Daoy (cell line): ENCODE data around the gene KCNK5. TPM values are rescaled to one million over a fixed set of nuclear protein-coding genes. Genes with fewer than 3 reads are reported as not detected.

Source experiments
- DNase-seq: peaks from one replicate; pipeline ENCODE4 v3.0.0-alpha.2; 2015; ENCODE audit warnings: low read depth
- total RNA-seq: library from RNA; depleted of rRNA; stranded (reverse); fragments of >200 nt; shearing (Covaris generic); gene quantifications from 2 replicates; pipeline ENCODE4 v1.2.3, GENCODE V29; 2014

Gene KCNK5
- total RNA-seq, 1 experiment from 2014 or later: 7.1 TPM

DNA sequence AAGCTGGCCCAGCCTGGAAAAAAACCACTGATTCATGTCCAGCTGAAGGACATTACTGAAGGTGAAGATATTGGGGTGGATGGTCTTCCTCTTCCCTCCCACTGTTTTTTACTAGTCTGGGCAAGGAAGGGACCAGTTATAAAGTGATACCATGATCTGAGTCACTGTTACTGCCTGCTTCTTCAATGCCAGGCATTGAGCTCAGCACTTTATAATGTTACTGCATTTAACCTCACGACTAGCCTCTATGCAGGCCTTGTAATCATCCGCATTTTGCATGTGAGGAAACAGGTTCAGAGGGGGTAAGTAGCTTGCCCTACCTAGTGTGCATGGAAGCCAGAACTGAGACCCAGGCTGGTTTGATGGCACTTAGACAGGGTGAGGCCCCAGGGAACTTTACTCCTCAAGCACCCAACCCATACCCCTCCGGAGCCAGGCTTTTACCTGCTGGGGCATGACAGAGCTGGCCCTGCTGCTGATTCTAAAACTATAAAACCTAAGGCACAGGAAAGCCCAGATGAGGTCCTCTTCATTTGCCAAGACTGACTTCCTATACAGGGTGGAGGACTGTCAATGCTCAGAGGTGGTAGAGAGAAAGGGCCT is 11.0 kb upstream of the KCNK5 start:
- DNase-seq: no peak

DNA sequence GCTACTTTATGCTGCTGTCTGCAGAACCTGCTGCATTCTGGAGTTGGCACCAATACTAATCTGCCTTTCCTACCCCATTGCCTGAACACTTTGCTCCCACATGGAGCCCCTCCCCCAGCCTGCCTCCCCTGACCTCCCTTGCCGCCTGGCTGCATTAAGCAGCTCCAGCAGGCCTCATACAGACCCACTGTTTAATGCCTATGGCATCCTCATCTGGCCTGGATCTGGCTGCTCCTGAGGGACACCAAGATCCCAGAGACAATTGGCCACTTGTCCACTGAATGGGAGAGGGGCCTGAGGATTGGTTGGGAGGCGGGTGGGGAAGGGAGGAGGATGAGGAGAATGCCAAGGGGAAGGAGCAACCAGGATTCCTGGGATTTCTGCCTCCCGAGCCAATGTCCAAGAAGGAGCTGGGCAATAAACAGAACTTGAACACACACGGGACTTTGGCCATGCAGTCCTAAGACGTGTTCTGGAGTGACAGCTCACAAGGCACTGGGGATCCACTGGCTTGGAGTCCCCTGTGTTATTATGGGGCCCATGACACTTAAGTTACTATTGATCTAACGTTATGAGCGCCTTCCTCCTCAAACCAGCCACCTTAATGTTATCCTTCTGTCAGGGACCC is 10.4 kb upstream of the KCNK5 start:
- DNase-seq: no peak

DNA sequence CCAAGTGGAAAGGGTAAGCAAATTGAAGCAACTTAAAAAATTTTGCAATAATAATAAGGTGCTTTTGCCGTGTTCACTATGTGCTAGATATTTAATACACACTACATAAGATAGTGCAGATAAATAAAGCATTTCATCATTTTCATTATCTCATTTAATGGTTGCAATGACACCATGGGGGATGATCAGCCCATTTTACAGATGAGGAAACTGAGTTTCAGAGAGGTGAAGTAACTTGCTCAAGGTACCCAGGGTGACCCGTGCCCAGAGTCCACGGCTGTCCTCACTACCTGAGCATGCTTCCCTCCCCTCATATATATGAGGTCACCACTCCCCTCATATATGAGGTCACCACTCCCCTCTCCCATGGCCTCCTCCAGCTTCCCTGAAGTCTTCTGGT is 7.5 kb upstream of the KCNK5 start:
- no peak for DNase-seq

DNA sequence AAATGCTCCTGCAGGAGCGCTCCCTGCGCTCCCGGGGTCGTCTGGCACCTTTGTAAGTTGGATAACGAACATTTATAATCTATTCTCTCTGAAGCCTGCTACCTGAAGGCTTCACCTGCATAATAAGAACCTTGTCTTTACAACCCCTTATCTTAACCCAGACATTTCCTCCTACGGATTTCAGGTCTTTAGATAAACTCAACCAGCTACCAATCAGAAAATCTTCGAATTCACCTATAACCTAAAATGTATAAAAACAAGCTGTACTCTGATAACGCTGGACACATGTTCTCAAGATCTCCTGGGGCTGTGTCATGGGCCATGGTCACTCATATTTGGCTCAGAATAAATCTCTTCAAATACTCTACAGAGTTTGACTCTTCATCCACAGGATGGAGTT is 4.1 kb upstream of the KCNK5 start:
- no peak for DNase-seq

DNA sequence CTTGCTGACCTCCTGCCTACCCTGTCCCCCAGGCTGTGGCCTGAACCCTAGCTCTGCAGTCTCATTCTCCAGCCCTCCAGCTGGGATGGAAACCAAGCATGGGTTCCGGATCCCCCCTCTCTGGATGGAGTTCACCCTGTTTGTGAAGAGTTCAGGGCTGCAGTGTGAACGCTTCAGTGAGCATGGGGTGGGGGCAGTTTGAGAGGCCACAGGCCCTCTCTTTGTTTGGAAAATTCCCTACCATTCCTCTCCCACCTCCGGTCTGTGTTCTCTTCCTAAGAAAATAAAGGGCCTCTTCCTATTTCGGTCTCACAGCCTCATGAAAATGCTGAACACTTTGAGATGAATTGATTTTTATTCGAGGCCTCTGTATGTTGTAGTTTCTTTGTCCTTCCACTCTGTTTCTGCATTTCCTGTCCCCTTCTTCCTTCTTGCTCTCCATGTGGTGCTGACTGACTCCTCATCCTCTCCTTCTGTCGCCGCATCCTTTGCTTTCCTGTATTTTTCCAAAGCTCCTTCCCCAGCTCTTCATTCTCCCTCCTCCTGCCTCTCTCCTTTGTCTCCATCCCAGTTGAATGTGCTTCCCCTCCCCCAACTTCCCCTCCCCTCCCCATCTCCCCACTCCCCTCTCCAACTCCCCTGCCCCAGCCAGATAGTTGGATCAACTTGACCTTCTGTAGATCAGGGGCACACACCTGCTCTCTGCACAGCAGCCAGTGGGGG is 2.4 kb upstream of the KCNK5 start:
- no peak for DNase-seq

DNA sequence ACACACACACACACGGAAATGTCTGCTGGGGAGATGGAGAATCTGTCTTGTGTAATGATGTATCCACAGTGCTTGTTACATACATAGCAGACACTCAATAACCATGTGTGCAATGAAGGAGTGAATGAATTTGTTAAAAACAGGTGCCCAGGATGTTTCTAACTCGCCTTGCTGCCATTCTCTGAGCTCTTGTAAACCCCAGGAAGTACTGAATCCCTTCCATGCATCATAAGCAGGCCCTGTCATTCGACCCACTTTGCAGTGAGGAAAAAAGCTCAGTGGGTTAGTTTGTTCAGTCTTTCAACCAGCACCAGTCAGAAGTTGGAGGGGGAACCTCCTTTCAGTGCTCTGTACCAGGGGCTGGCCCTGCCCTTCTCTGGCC is 1.4 kb upstream of the KCNK5 start:
- no peak for DNase-seq

DNA sequence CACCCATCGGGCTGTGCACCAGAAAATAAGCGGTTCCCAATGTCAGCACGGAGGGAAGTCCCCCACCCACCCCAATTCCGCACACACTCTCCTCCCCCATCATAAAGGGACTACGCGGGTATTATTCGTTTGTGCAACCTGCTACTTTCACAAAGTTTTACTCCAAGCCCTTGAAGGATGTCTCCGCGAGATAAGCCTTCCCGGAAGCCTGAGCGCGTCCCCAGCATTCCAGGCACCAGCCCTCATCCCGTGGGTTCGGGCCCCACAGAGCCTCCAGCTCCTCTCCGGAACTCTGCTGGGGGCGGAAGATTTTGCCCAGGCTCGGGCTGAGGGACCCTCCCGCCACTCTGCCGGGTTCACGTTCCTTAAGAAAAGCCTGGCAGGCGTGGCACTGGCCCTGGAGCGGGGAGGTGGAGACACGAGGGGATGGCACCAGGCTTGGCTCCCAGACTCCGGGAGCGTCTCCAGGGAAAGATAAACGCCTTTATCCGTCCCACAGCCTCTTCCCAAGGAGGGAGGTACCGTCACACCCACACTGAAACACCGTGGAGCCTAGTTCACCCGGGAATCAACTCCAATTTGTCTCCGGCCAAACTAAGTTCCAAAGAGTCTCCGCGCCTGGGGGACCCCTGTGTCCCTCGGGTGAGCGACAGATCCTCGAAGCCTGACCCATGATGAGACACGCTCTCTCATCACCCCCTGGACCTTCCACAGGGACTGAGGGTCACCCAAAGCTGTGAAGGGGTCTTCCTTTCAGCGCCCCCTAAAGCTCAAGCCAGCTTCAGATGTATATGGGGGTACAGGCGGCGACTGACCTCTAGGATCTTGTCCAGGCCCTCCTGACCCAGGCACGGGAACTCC is 934 bp downstream of the KCNK5 start:
- DNase-seq: no peak

DNA sequence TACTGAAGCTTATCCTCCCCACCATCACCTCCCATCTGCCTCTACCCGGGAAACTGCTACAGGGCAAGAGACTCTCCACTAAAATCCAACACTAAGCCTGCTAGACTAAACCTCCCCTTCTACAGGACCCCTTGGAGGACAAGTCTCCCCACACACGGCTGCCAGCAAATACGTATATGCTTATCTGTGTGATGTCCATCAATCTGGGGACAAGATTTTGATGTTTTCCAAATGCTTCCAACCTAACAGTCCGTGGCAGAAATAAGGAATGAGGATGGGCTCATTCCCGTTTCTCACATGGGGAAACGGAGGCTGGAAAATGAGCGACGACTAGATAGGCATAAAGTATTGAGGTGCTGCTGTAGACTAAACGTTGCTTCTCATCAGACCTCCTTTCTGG is 1.8 kb downstream of the KCNK5 start:
- no peak for DNase-seq

DNA sequence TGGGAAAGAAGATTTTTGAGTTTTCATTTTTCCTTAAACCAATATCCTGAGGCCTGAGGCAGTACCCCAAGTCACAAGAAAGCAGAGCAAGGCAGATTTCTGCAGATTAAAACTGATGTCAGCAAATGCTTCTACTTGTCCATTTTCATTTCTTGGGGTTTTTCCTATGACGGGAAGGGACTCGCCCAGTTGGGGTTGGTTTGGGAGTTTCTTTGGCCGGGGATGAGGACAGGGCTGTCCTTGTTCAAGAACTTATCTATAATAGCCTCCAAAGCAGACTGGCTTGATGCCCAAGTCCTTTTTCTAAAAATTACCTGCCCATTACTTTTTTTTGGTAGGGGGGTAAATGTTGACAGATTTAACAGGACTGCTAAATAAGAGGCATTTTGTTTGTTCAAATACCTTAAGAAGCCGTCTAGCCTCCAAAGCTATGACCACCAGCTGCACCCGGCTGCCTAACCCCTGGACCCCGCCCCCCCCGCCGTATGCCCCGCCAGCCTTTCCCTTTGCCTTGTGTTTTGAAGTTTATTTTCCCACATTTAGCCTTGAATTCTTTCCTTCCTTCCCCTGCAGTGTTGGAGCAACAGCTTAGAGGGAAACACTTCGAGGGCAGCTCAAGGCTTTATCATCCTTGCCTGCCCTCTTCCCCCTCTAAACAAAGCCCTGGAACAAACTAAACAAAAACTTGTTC is 2.5 kb downstream of the KCNK5 start:
- DNase-seq: no peak

DNA sequence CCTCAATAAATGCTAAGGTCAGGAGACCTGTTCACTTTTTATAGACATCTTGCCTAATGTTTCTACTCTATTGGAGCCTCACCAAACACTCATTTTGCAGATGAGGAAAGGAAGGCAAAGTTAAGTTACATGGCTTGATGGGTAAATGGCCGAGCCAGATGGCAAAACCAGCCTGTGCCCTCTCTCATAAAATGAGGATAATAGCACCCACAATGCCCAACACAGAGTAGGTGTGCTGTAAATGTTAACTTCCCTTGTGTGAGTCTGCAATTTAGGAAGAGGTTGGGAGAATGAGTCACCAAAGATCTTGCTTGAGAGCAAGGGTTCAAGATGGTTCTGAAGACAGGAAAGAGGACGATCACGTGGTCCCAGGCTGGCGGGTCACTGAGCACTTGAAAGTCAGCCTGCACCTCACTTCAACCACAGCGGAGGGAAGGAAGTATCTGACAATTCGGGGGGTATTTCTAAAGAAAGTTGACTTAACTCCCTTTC is 3.3 kb downstream of the KCNK5 start:
- DNase-seq: peak; percentile 38

DNA sequence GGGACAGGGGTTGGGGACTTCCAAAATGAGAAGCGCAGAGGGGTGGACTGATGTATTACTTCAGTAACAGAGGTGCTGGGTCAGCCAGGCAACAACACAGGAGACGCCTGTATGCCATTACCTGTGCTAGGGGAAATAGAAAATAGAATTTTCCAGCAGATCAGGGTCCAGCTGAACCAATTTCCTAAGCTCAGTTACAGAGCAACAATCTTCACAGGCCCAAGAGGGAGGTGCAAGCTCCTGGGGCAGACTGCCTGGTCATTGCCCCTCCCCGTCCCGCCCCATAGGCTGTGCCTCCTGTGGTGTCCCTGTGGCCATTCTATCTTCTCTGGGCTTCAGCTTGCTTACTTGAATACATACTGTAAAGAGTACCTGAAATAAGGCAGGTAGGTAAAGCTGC is 3.7 kb downstream of the KCNK5 start:
- DNase-seq: no peak

DNA sequence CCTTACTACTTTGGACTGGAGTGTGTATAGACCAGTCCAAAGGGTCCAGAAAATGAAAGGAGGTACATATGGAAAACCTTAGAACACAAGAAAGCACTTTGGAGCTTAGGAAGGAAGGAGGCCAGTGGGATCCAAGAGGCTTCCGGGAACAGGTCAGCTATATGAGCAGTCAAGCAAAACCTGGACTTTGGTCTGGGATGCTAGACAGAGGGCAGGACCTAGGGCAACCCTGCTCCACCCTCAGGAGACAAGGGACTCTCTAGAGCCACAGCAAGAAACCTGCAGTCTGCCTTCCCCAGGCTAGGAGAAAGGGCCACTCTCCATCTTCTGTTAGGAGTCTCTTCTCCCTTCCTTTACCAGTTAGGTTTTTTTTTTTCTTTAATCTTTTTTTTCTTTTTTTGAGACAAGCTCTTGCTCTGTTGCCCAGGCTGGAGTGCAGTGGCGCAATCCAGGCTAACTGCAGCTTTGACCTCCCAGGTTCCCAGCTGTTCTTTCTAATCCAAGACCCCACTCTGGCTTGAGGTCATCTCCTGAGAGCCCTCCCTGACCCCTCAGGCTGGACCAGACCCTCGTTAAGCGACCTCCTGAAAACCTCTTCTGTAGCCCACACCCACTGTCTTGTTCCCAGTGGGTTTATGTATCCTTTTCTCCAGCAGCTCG is 4.6 kb downstream of the KCNK5 start:
- no peak for DNase-seq

DNA sequence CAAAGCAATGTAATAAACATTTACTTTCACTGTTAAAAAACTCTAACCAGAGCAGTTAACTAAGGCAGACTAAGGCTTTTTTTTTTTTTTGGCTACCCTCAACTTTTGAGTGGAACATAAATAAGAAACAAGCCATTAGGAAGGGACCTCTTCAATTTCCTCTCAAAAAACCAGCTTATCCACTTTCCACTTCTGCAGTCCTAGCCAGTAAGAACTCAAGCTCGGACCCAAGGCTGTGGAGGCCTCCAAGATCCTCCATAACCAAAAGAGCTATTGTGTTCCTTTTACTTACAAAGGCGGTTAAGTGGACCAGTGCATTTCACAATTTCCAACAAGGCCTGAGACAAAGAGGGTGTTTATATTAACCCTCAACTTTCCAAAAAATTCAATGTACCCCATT is 5.3 kb downstream of the KCNK5 start:
- DNase-seq: no peak

DNA sequence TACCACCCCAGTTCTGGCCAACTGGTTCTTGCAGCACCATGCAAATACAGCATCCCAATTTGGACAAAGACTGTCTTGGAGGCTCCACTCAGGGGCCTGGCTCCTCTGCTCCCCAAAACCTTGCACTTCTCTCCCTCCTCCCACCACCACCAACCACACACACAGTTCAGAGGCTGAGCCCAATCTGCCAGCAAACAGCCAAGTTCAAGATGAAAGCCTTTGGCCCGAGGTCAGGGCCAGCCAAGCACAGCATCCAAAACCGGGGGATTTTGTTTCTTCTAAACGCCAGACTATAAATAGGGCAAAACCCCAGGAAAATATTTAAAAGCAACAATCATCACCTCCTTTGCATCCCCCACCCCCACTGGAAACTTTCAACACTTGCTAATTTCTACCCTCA is 5.7 kb downstream of the KCNK5 start:
- no peak for DNase-seq

DNA sequence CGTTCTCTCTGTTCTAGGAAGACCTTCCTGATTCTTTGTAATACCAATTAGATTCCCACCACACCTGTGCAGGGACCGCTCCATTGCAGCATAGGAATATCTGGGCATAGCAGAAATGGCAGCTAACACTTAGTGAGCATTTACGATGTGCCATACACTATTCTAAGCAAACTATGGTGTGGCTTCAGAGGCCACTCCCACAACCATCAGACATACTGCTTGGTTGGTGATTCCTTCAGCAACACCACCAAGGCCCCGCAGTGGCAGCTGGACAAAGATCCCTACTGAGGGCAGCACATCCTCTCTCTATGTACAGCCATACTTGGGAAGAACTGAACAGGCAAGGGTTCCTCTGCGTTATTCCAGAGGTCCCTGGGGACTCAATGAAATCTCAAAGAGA is 6.2 kb downstream of the KCNK5 start:
- no peak for DNase-seq

DNA sequence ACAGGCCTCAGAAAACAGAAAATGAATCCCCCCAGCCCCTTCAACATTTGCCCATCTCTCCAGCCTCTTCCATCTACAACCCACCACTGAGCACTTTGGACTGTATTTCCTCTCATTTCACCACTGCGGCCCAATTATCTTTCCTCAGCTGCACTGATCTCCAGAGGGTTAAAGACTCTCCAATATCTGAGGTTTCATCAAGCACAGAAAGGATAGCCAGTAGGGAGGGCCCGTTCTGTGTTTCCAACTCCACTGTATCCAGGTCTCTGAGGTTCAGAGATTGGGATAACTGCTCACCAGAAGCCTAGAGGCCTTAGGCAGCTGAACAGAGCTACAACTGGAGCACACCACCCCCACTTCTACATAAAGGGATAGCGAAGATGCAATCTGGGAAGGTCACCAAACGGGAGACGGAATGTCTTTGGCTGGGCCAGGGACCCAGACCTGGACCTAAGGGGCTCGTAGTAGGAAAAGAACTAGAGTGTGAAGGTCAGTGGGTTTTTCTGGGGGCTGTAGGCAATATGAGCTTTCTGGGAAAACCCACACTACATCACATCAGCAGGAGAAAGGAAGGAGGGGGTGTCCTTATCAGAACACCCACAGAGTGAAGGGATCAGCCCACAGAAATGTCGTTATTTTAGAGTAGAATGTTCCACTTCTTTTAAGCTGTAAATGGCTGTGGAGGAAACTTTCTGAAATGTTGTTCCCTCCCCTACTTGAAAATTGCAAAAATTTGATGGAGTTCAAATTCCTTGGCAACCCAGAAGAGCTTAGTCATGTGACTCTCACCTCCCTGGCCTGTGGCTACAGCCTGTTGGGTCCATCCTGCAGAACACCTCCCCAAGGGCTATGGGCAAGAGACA is 7.3 kb downstream of the KCNK5 start:
- no peak for DNase-seq

DNA sequence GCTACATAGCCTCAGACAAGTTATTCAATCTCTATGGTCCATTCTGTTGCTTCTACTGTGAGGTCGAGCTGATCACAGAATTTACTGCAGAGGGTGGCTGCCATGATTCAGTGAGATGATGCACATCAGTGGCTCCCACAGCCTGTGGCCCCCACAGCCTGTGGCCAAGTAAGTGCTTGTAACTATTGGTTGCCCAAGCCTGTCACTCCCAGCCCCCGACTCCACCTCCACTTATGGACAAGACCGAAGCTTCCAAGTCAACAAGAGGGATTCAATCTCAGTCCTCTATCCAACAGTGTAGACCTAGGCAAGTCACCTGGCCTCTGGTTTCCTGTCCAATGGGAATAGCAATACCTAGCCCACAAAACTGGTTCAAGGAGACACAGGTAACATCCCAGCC is 8.2 kb downstream of the KCNK5 start:
- DNase-seq: no peak

DNA sequence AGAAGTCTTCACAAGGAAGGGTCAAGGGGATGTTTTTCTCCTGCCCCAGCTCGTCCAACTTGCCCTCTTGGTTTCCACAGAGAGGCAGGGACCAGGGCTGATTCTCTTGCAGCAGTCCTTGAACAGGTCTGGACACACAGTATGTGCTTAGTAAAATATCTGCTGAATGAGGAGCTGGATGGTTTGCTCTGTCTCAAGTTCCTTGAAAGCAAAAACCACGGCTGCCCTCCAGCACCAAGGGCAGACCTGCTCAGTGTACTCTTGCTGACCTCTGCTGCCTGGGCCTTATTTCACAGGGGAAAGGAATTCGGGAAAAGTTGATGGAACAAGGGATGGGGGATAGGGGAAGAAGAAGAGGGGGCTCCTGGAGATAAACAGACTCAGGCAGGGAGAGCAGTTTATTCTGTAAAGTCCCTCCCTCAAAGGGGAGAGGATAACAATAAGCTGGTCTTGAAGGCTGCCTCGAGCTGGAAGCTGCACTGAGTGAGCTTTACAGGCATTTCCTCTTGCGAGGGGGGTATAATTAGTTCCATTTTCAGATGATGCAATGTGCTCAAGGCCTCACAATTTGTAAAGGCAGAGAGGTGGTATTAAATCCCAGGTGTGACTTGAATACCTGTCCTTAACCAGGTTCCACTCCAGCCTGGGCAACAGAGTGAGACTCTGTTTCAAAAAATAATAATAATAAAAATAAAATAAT is 10.3 kb downstream of the KCNK5 start:
- DNase-seq: no peak

DNA sequence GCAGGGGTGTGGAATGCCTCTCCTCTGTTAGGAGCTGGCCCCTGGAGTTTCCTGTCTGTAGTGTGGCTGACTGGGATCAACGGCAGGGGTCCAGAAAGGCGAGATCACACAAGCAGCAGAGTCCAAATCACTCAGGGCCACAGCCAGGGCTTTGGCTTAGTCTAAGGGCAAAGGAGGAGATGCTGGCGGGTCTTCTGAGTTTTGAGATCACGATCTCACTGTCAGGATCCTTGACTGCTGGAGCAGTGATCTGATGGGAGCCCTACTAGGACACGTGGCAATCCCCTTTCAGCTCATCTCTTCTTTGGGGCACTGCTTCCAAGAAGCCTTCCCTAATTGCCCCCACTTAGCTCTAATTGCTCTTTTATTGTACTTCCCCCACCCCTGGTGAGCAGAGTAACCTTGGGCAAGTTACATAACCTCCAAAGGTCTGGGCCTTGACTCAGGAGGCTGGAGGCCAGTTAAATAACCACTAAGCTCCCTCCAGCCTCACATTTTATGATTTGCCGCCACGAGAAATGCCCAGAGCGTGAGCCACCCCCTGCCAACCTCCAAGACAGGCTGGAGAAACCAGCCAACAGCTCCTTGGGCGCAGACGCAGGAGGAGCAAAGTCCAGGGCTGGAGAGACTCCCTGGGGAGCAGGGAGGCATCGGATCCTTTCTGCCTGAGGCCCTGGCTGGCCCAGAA is 12.0 kb downstream of the KCNK5 start:
- DNase-seq: peak; percentile 72
